ENCODE measurements around the gene DAGLA.

DNA sequence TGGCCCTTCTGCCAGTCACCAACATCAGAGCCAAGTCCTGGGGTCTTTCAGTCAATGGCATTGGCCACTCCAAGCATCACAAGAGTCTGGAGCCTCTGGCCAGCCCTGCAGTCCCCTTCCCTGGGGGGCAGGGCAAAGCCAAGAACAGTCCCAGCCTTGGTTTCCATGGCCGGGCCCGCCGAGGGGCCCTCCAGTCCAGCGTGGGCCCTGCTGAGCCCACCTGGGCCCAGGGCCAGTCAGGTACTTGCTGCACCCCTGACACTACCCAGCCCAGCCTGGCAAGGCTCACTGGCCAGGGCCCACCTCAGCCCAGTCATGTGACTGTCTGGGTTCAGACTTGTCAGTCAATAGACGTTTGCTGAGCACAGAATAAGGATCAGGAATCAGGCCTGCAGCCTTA, 101.4 kb downstream of the DAGLA start:
- TF ChIP-seq, protein P1, sequence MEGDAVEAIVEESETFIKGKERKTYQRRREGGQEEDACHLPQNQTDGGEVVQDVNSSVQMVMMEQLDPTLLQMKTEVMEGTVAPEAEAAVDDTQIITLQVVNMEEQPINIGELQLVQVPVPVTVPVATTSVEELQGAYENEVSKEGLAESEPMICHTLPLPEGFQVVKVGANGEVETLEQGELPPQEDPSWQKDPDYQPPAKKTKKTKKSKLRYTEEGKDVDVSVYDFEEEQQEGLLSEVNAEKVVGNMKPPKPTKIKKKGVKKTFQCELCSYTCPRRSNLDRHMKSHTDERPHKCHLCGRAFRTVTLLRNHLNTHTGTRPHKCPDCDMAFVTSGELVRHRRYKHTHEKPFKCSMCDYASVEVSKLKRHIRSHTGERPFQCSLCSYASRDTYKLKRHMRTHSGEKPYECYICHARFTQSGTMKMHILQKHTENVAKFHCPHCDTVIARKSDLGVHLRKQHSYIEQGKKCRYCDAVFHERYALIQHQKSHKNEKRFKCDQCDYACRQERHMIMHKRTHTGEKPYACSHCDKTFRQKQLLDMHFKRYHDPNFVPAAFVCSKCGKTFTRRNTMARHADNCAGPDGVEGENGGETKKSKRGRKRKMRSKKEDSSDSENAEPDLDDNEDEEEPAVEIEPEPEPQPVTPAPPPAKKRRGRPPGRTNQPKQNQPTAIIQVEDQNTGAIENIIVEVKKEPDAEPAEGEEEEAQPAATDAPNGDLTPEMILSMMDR (IDR thresholded peaks at IDR 0.05) = no peak
- TF ChIP-seq JUN (CRISPR knock-in tag; IDR thresholded peaks at IDR 0.05) (no peak), FOXP1 (CRISPR knock-in tag; IDR thresholded peaks at IDR 0.05; ENCODE audit: borderline replicate concordance) (no peak), ESRRA (CRISPR knock-in tag; IDR thresholded peaks at IDR 0.05; ENCODE audit: borderline replicate concordance) (no peak), SMAD3 (CRISPR knock-in tag; IDR thresholded peaks at IDR 0.05; ENCODE audit: borderline replicate concordance) (no peak)
- TF ChIP-seq, protein P2, sequence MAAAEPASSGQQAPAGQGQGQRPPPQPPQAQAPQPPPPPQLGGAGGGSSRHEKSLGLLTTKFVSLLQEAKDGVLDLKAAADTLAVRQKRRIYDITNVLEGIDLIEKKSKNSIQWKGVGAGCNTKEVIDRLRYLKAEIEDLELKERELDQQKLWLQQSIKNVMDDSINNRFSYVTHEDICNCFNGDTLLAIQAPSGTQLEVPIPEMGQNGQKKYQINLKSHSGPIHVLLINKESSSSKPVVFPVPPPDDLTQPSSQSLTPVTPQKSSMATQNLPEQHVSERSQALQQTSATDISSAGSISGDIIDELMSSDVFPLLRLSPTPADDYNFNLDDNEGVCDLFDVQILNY (CRISPR knock-in tag; IDR thresholded peaks at IDR 0.05) = no peak
- TF ChIP-seq, protein P3, sequence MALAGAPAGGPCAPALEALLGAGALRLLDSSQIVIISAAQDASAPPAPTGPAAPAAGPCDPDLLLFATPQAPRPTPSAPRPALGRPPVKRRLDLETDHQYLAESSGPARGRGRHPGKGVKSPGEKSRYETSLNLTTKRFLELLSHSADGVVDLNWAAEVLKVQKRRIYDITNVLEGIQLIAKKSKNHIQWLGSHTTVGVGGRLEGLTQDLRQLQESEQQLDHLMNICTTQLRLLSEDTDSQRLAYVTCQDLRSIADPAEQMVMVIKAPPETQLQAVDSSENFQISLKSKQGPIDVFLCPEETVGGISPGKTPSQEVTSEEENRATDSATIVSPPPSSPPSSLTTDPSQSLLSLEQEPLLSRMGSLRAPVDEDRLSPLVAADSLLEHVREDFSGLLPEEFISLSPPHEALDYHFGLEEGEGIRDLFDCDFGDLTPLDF (CRISPR knock-in tag; IDR thresholded peaks at IDR 0.05) = no peak
- TF ChIP-seq, protein P4, sequence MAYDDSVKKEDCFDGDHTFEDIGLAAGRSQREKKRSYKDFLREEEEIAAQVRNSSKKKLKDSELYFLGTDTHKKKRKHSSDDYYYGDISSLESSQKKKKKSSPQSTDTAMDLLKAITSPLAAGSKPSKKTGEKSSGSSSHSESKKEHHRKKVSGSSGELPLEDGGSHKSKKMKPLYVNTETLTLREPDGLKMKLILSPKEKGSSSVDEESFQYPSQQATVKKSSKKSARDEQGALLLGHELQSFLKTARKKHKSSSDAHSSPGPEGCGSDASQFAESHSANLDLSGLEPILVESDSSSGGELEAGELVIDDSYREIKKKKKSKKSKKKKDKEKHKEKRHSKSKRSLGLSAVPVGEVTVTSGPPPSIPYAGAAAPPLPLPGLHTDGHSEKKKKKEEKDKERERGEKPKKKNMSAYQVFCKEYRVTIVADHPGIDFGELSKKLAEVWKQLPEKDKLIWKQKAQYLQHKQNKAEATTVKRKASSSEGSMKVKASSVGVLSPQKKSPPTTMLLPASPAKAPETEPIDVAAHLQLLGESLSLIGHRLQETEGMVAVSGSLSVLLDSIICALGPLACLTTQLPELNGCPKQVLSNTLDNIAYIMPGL (CRISPR knock-in tag; IDR thresholded peaks at IDR 0.05) = no peak
- TF ChIP-seq, protein P5, sequence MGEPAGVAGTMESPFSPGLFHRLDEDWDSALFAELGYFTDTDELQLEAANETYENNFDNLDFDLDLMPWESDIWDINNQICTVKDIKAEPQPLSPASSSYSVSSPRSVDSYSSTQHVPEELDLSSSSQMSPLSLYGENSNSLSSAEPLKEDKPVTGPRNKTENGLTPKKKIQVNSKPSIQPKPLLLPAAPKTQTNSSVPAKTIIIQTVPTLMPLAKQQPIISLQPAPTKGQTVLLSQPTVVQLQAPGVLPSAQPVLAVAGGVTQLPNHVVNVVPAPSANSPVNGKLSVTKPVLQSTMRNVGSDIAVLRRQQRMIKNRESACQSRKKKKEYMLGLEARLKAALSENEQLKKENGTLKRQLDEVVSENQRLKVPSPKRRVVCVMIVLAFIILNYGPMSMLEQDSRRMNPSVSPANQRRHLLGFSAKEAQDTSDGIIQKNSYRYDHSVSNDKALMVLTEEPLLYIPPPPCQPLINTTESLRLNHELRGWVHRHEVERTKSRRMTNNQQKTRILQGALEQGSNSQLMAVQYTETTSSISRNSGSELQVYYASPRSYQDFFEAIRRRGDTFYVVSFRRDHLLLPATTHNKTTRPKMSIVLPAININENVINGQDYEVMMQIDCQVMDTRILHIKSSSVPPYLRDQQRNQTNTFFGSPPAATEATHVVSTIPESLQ (CRISPR knock-in tag; IDR thresholded peaks at IDR 0.05) = no peak

Measured in WTC11 (cell line).